Activated CD4-positive, alpha-beta memory T cell treated with anti-CD3 and anti-CD28 coated beads, Interleukin-2, amount 10 ng/mL, durations not matched to agents 7 days and 5 days (primary cell): ENCODE results near the gene PCSK5. TPM values are rescaled to one million over a fixed set of nuclear protein-coding genes. Genes with fewer than 3 reads are reported as not detected.

Experiments
- CTCF ChIA-PET: fragments of 350-600 bp; sonication (Branson Sonifier 250); formaldehyde crosslinking; loops from one replicate; lab custom pipeline; 2021; ENCODE audit warnings: antibody characterized with exemption, inconsistent platforms; lab: Charles Lee
- POLR2A ChIA-PET: fragments of 350-600 bp; sonication (Branson Sonifier 250); formaldehyde crosslinking; loops from one replicate; lab custom pipeline; 2021; ENCODE audit warnings: antibody characterized with exemption; lab: Charles Lee
- DNase-seq: peaks from one replicate; pipeline ENCODE4 v3.0.0-alpha.2; 2020
- H3K27ac Mint-ChIP-seq: one replicate; pipeline ENCODE4 v1.8.0; 2021; ENCODE audit warnings: mild to moderate bottlenecking, mixed read lengths
- H3K27me3 Mint-ChIP-seq: one replicate; pipeline ENCODE4 v1.8.0; 2021; ENCODE audit warnings: mixed read lengths
- H3K36me3 Mint-ChIP-seq: one replicate; pipeline ENCODE4 v1.8.0; 2021; ENCODE audit warnings: low read depth, mixed read lengths
- H3K4me1 Mint-ChIP-seq: one replicate; pipeline ENCODE4 v1.8.0; 2021; ENCODE audit warnings: mixed read lengths
- H3K4me3 Mint-ChIP-seq: one replicate; pipeline ENCODE4 v1.8.0; 2021; ENCODE audit warnings: mild to moderate bottlenecking, mixed read lengths
- H3K9me3 Mint-ChIP-seq: one replicate; pipeline ENCODE4 v1.8.0; 2021; ENCODE audit warnings: mixed read lengths
- total RNA-seq, 2 experiments: library from RNA; stranded (reverse); gene quantifications; one replicate each; pipeline ENCODE4 v1.2.3, GENCODE V29; 2021

PCSK5 gene
- total RNA-seq, 2 experiments from 2014 or later: 1.2 to 1.7 TPM

GRCh38 chr9:75992482-75993206 is 102.2 kb downstream of the PCSK5 start:
- CTCF ChIA-PET: no interaction called here
- Mint-ChIP-seq H3K36me3 (no peaks in the 10 kb centered on the region), H3K4me3 (no peak overlapping the region), H3K9me3 (peaks cover 2% of the 10 kb centered on the region), H3K4me1 (no peaks in the 10 kb centered on the region), H3K27ac (no peak overlapping the region), H3K27me3 (no peaks in the 10 kb centered on the region)
- POLR2A ChIA-PET: no interaction called here
- DNase-seq: no peak

GRCh38 chr9:75993434-75993833 is 103.0 kb downstream of the PCSK5 start:
- no peaks in the 10 kb centered on the region for H3K36me3 Mint-ChIP-seq
- ChIA-PET POLR2A (interaction anchor here (0.9 kb wide), 1 partner anchor 17 kb away, joined by 3 read pairs; no protein-coding TSS in a partner anchor), CTCF (no interaction called here)
- no peaks in the 10 kb centered on the region for H3K27me3 Mint-ChIP-seq
- no peak overlapping the region for H3K27ac Mint-ChIP-seq
- H3K4me1 Mint-ChIP-seq: no peaks in the 10 kb centered on the region
- DNase-seq: no peak
- no peak overlapping the region for H3K4me3 Mint-ChIP-seq
- H3K9me3 Mint-ChIP-seq: peaks cover 2% of the 10 kb centered on the region

DNA sequence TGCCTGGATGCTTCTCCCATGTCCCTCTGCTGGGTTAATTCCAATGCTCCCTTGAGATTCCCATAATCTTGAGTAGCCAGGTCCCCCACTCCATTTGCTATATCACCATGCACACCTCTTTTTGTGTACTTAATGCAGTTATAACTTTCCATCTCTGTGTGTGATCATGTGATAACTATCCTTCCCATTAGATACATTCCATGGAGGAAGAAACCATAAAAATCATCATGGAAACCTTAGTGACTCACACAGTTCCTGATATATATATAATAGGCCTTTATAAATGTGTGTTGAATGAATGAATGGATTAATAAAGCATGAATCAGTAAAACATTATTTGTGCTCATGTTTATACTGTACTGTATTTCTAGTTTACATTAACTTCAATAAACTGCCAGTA is 104.6 kb downstream of the PCSK5 start:
- Mint-ChIP-seq H3K4me3 (no peak overlapping the region), H3K36me3 (no peaks in the 10 kb centered on the region), H3K27ac (no peak overlapping the region), H3K9me3 (peaks cover 2% of the 10 kb centered on the region), H3K4me1 (no peaks in the 10 kb centered on the region), H3K27me3 (no peaks in the 10 kb centered on the region)
- ChIA-PET CTCF (no interaction called here), POLR2A (no interaction called here)
- no peak for DNase-seq

GRCh38 chr9:75996726-75997125 is 106.3 kb downstream of the PCSK5 start:
- H3K36me3 Mint-ChIP-seq: no peaks in the 10 kb centered on the region
- DNase-seq: no peak
- H3K27ac Mint-ChIP-seq: no peak overlapping the region
- H3K4me3 Mint-ChIP-seq: no peak overlapping the region
- H3K4me1 Mint-ChIP-seq: no peaks in the 10 kb centered on the region
- CTCF ChIA-PET: no interaction called here
- POLR2A ChIA-PET: no interaction called here
- no peaks in the 10 kb centered on the region for H3K27me3 Mint-ChIP-seq
- peaks cover 2% of the 10 kb centered on the region for H3K9me3 Mint-ChIP-seq

GRCh38 chr9:75997206-75997605 is 106.7 kb downstream of the PCSK5 start:
- no peaks in the 10 kb centered on the region for H3K27me3 Mint-ChIP-seq
- H3K9me3 Mint-ChIP-seq: peaks cover 2% of the 10 kb centered on the region
- no peak for DNase-seq
- H3K4me3 Mint-ChIP-seq: no peak overlapping the region
- no peak overlapping the region for H3K27ac Mint-ChIP-seq
- no peaks in the 10 kb centered on the region for H3K36me3 Mint-ChIP-seq
- no peaks in the 10 kb centered on the region for H3K4me1 Mint-ChIP-seq
- ChIA-PET POLR2A (no interaction called here), CTCF (no interaction called here)

DNA sequence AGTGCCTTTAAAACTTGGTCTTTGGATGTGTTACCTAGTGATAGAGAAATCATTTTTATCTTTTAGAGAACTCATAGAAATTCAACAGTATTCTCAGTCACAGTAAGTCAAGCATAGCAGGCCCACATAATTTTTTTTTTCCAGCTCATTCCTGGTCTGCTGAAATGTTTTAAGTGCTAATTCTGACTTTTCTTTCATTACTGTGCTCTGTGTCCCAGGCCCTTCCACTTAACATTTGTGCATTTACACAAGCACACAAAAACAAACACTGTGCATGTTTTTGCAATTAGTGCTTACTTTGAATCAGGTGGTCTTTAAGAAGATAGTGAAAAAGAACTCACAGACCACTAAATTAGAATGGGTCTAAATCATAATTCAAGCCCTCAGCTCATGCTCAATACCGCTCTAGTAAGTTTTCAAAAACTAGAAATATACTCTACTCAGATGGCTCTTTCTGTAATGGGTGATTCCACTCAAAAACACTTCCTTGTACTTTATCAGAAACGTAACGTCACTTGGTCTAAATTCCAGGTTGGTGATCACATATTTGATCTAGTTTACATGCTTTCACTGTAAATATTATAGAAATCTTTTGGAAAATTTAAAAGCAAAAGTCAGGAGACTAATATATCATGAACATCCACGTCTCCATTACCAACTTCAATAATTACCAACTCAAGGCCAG is 107.8 kb downstream of the PCSK5 start:
- H3K36me3 Mint-ChIP-seq: no peaks in the 10 kb centered on the region
- ChIA-PET CTCF (no interaction called here), POLR2A (no interaction called here)
- no peak overlapping the region for H3K4me3 Mint-ChIP-seq
- no peak for DNase-seq
- no peaks in the 10 kb centered on the region for H3K4me1 Mint-ChIP-seq
- H3K27ac Mint-ChIP-seq: no peak overlapping the region
- H3K9me3 Mint-ChIP-seq: peaks cover 2% of the 10 kb centered on the region
- no peaks in the 10 kb centered on the region for H3K27me3 Mint-ChIP-seq

GRCh38 chr9:76001459-76001858 is 111.0 kb downstream of the PCSK5 start:
- CTCF ChIA-PET: no interaction called here
- Mint-ChIP-seq H3K36me3 (no peaks in the 10 kb centered on the region), H3K9me3 (no peaks in the 10 kb centered on the region)

DNA sequence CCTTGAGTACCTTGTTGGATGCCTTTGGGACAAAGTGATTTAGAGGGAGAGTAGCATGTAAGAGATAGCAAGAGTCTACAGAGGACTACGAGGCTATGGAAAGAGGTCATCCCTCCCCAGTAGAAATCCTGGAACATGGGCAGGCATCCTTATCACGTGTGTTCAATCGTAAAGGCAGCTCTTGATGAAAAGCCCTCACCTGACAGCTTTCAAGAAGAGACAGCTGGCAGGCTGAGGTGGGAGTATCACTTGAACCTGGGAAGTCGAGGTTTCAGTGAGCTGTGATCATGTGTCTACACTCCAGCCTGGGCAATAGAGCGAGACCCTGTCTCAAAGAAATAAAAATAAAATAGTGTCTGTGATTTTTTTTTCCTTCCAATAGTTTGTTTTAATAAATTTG is 112.6 kb downstream of the PCSK5 start:
- H3K4me1 Mint-ChIP-seq: peaks cover 5% of the 10 kb centered on the region
- H3K36me3 Mint-ChIP-seq: no peaks in the 10 kb centered on the region
- H3K27ac Mint-ChIP-seq: no peak overlapping the region
- ChIA-PET CTCF (no interaction called here), POLR2A (no interaction called here)
- no peaks in the 10 kb centered on the region for H3K9me3 Mint-ChIP-seq
- no peaks in the 10 kb centered on the region for H3K27me3 Mint-ChIP-seq
- DNase-seq: no peak
- no peak overlapping the region for H3K4me3 Mint-ChIP-seq

More at GRCh38 chr9:76001459-76001858, 111.0 kb downstream of the PCSK5 start:
- Mint-ChIP-seq H3K4me3 (no peak overlapping the region), H3K4me1 (peaks cover 5% of the 10 kb centered on the region), H3K27ac (no peak overlapping the region), H3K27me3 (no peaks in the 10 kb centered on the region)
- POLR2A ChIA-PET: no interaction called here
- DNase-seq: no peak

DNA sequence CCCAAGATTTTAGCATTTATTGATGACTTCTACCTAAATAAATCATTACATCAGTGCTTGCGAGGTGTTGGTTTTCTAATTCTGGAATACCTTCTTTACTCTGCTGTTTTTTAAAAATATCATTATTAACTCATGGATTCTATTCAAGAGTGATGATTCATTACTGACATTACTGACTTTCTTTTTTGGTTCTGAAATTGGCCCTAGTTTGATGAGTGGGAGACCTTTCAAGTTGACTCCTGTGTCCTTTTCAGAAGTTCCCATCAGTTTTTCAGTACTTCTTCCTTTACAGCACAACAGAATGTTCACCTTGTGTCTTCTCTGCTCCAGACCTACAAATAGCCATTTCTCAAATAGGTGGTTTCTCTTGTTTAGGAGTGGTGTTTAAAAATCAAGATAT is 114.1 kb downstream of the PCSK5 start:
- H3K4me1 Mint-ChIP-seq: peaks cover 5% of the 10 kb centered on the region
- CTCF ChIA-PET: no interaction called here
- no peaks in the 10 kb centered on the region for H3K9me3 Mint-ChIP-seq
- DNase-seq: no peak
- no peak overlapping the region for H3K4me3 Mint-ChIP-seq
- no peaks in the 10 kb centered on the region for H3K36me3 Mint-ChIP-seq
- H3K27ac Mint-ChIP-seq: no peak overlapping the region
- POLR2A ChIA-PET: no interaction called here
- H3K27me3 Mint-ChIP-seq: no peaks in the 10 kb centered on the region

DNA sequence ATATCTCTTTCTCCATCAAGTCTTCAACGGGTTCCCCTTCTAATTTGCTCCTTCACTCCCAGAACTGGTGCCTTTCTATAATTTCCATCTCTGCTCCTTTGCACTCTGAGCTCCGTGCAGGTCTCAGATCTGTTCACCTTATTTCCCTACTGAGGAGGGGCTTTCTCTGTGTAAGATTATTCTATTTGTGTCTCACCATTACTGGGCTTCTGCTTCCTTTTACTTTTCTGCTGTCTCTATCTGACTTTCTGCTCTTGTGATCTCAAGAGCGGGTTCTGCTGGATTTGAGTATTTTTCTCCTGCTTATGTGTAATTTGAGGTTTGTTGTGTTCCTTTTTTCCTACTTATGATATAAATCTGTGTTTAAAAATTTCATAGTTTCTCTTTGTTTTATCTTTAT is 117.5 kb downstream of the PCSK5 start:
- ChIA-PET POLR2A (no interaction called here), CTCF (no interaction called here)
- no peak for DNase-seq
- no peak overlapping the region for H3K27ac Mint-ChIP-seq
- H3K36me3 Mint-ChIP-seq: no peaks in the 10 kb centered on the region
- no peaks in the 10 kb centered on the region for H3K27me3 Mint-ChIP-seq
- no peaks in the 10 kb centered on the region for H3K9me3 Mint-ChIP-seq
- peaks cover 5% of the 10 kb centered on the region for H3K4me1 Mint-ChIP-seq
- no peak overlapping the region for H3K4me3 Mint-ChIP-seq

DNA sequence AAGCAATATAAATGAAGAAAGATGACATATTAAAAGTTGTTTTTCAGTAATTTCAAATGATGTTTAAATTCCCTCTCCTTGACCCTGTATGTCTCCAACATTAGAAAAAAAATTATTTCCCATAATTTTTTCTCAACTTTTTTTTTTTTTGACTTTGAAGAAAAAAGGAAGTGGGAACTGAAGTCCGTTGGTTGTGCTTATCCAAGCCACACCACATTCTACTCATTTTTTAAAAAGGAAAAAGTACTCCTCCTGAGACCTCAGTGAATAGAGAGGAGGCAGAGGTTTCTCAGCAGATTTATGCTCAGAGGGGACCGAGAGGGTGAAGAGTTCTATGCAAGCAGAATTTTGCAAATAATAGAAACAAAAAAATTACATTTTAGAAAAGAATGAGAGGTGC is 123.3 kb downstream of the PCSK5 start:
- H3K27ac Mint-ChIP-seq: no peak overlapping the region
- H3K4me3 Mint-ChIP-seq: no peak overlapping the region
- ChIA-PET CTCF (no interaction called here), POLR2A (no interaction called here)
- no peak for DNase-seq
- H3K9me3 Mint-ChIP-seq: no peaks in the 10 kb centered on the region
- H3K27me3 Mint-ChIP-seq: no peaks in the 10 kb centered on the region
- H3K4me1 Mint-ChIP-seq: peaks cover 5% of the 10 kb centered on the region
- peaks cover 2% of the 10 kb centered on the region for H3K36me3 Mint-ChIP-seq

GRCh38 chr9:76018235-76018634 is 127.8 kb downstream of the PCSK5 start:
- no peak for DNase-seq
- H3K4me3 Mint-ChIP-seq: no peak overlapping the region
- ChIA-PET POLR2A (no interaction called here), CTCF (no interaction called here)
- H3K4me1 Mint-ChIP-seq: peaks cover 25% of the 10 kb centered on the region
- peaks cover 2% of the 10 kb centered on the region for H3K36me3 Mint-ChIP-seq
- H3K27me3 Mint-ChIP-seq: no peaks in the 10 kb centered on the region
- H3K9me3 Mint-ChIP-seq: no peaks in the 10 kb centered on the region
- H3K27ac Mint-ChIP-seq: no peak overlapping the region

DNA sequence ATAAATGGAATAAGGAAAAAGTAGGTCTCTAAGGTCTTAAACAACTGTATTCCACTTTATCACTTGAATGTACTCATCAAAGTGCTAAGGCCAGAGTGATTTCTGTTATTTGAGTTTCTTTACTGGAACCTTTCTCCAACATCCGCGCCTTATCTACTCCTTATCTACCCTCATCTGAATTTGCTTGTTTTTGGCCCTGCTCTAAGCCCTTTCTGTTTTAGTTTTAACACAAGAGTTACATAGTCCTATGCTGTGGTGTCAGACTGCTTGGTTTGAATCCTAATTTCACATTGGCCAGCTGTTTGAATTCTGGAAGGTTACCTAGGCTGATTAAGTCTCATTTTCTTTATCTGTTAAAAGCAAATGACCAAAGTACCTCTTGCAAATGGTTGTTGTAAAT is 128.3 kb downstream of the PCSK5 start:
- peaks cover 2% of the 10 kb centered on the region for H3K36me3 Mint-ChIP-seq
- H3K4me1 Mint-ChIP-seq: peaks cover 30% of the 10 kb centered on the region
- no peak overlapping the region for H3K4me3 Mint-ChIP-seq
- ChIA-PET CTCF (no interaction called here), POLR2A (no interaction called here)
- DNase-seq: no peak
- H3K27ac Mint-ChIP-seq: no peak overlapping the region
- no peaks in the 10 kb centered on the region for H3K27me3 Mint-ChIP-seq
- no peaks in the 10 kb centered on the region for H3K9me3 Mint-ChIP-seq

DNA sequence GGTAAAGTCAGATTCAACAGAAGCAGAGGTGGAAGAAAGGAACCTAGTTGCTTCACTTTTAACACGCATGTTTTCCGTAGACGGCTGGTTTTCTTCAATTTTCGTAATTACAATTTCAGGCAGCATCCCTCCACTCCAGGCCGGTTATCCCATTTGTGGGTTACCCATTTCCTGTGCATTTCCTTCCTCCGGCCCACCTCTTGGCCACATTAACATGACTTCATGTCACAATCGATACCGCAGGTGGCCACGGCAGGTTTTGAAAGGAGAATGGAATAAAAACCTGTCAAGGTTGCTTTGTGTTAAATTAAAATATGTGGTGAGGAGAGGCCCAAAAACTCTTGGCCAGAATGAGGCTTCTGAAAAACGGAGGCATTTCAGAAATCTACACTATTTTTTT is 130.2 kb downstream of the PCSK5 start:
- DNase-seq: no peak
- Mint-ChIP-seq H3K4me3 (no peak overlapping the region), H3K4me1 (peaks cover 41% of the 10 kb centered on the region), H3K36me3 (peaks cover 2% of the 10 kb centered on the region), H3K27ac (no peak overlapping the region), H3K27me3 (no peaks in the 10 kb centered on the region), H3K9me3 (no peaks in the 10 kb centered on the region)
- POLR2A ChIA-PET: no interaction called here
- CTCF ChIA-PET: no interaction called here
